Liver (tissue), 9 donors: ENCODE results near the gene LDLRAD1. TPM values are rescaled to one million over a fixed set of nuclear protein-coding genes. Genes with fewer than 3 reads are reported as not detected.
"Not testable (repeated sequence)": the region's sequence is repeated elsewhere in the genome, so short reads cannot be mapped to it uniquely, and the experiment has no call there.

Experiments
- DNase-seq: peaks from one replicate; pipeline ENCODE4 v3.0.0-alpha.2; 2017; ENCODE audit warnings: low spot score
- H3K27ac ChIP-seq, 2 donors: one replicate each; pipeline ENCODE4 v1.7.0; 2013; ENCODE audit warnings: inconsistent platforms in 2 of 2, low read length in 2 of 2, control low read depth in 1 of 2, low read depth in 1 of 2, mild to moderate bottlenecking in 1 of 2
- H3K27me3 ChIP-seq, 4 donors: one replicate each; pipeline versions ENCODE4 v1.6.1 to v1.7.0; 2013; ENCODE audit warnings: low read length in 3 of 4, inconsistent platforms in 1 of 4, mild to moderate bottlenecking in 1 of 4, moderate library complexity in 1 of 4; ENCODE audit not compliant: control insufficient read depth in 4 of 4, insufficient read depth in 4 of 4
- H3K36me3 ChIP-seq, 4 donors: one replicate each; pipeline versions ENCODE4 v1.6.1 to v1.7.0; 2013; ENCODE audit warnings: low read length in 3 of 4, mild to moderate bottlenecking in 3 of 4, low read depth in 1 of 4, moderate library complexity in 1 of 4; ENCODE audit not compliant: control insufficient read depth in 4 of 4, insufficient read depth in 3 of 4
- H3K4me1 ChIP-seq, 4 donors: one replicate each; pipeline versions ENCODE4 v1.6.1 to v1.7.0; 2013; ENCODE audit warnings: low read length in 3 of 4, mild to moderate bottlenecking in 3 of 4, moderate library complexity in 1 of 4; ENCODE audit not compliant: control insufficient read depth in 4 of 4, insufficient read depth in 4 of 4
- H3K4me3 ChIP-seq, 3 donors: one replicate each; pipeline versions ENCODE4 v1.6.1 to v1.7.0; 2013; ENCODE audit warnings: low read length in 3 of 3, control low read depth in 1 of 3, low read depth in 1 of 3, mild to moderate bottlenecking in 1 of 3
- H3K9ac ChIP-seq, 2 donors: one replicate each; pipeline ENCODE4 v1.7.0; 2013; ENCODE audit warnings: low read length in 2 of 2, mild to moderate bottlenecking in 2 of 2, moderate library complexity in 2 of 2, control low read depth in 1 of 2, low read depth in 1 of 2
- H3K9me3 ChIP-seq, 4 donors: one replicate each; pipeline versions ENCODE4 v1.6.1 to v1.7.0; 2013; ENCODE audit warnings: low read length in 3 of 4; ENCODE audit not compliant: control insufficient read depth in 4 of 4
- ATF3 ChIP-seq: IDR thresholded peaks from 2 replicates; pipeline ENCODE4 v1.6.1; 2016; ENCODE audit warnings: antibody characterized with exemption
- CTCF ChIP-seq: fragments of 150-350 bp; IDR thresholded peaks from 2 replicates; pipeline ENCODE4 v1.5.1; 2017; ENCODE audit warnings: improper control_type of control experiment, low read depth, low read length; ENCODE audit not compliant: missing input control
- EGR1 ChIP-seq, 2 donors: IDR thresholded peaks; 2 replicates each; pipeline ENCODE4 v1.6.1; 2016 to 2018; ENCODE audit warnings: antibody characterized with exemption in 2 of 2, low read depth in 2 of 2
- FOXA1 ChIP-seq: IDR thresholded peaks from 2 replicates; pipeline ENCODE4 v1.6.1; 2016; ENCODE audit warnings: antibody characterized with exemption
- GABPA ChIP-seq, 2 donors: IDR thresholded peaks in 1 of 2; conservative IDR thresholded peaks in 1 of 2; 2 replicates each; pipeline ENCODE4 v1.6.1; 2016; ENCODE audit warnings: antibody characterized with exemption in 2 of 2, mild to moderate bottlenecking in 1 of 2, moderate library complexity in 1 of 2
- JUND ChIP-seq, 2 donors: IDR thresholded peaks; 2 replicates each; pipeline ENCODE4 v1.6.1; 2016; ENCODE audit warnings: antibody characterized with exemption in 2 of 2
- MAX ChIP-seq: IDR thresholded peaks from 2 replicates; pipeline ENCODE4 v1.6.1; 2016; ENCODE audit warnings: antibody characterized with exemption
- NR2F2 ChIP-seq: IDR thresholded peaks from 2 replicates; pipeline ENCODE4 v1.6.1; 2016; ENCODE audit warnings: antibody characterized with exemption
- REST ChIP-seq: IDR thresholded peaks from 2 replicates; pipeline ENCODE4 v1.6.1; 2016; ENCODE audit warnings: antibody characterized with exemption, mild to moderate bottlenecking
- RXRA ChIP-seq, 2 donors: IDR thresholded peaks; 2 replicates each; pipeline ENCODE4 v1.6.1; 2017 to 2018; ENCODE audit warnings: antibody characterized with exemption in 2 of 2, mild to moderate bottlenecking in 1 of 2
- WGBS: extraction: QIAGEN DNeasy Blood & Tissue Kit; methylation state at CpG from one replicate; pipeline ENCODE4 v1.1.7; 2013; 5-methylcytosine and 5-hydroxymethylcytosine counted together
- polyA plus RNA-seq, 2 donors: library from polyadenylated mRNA; stranded (reverse) in 1 of 2; unstranded in 1 of 2; fragments of 200-250 nt in 1 of 2; fragments of >200 nt in 1 of 2; fragmentation: Nextera tagmentation in 1 of 2; extraction: Ambion mirVana in 1 of 2; gene quantifications; one replicate each; pipeline versions ENCODE4 v1.2.1 to v1.2.3, GENCODE V29; 2013 to 2015
- total RNA-seq, 2 donors: library from RNA; depleted of rRNA; stranded (reverse); fragments of >200 nt; gene quantifications; one replicate each; pipeline ENCODE4 v1.2.3, GENCODE V29; 2014
- donor health status: healthy.
- donor health status: healthy.
- donor health status: healthy.
- donor health status: healthy.
- donor health status: healthy.

The LDLRAD1 gene
- total and polyA plus RNA-seq, 4 donors = not detected

- 85% methylated on average over 4 of the region's 4 CpGs for WGBS
- Histone ChIP-seq H3K4me1 (no peaks in the 10 kb centered on the region), H3K9ac (no peak overlapping the region), H3K9me3 (no peaks in the 10 kb centered on the region), H3K27ac (no peak overlapping the region), H3K27me3 (no peaks in the 10 kb centered on the region), H3K4me3 (no peak overlapping the region), H3K36me3 (no peaks in the 10 kb centered on the region)
- TF ChIP-seq GABPA (IDR thresholded peaks at IDR 0.05 in 1 of 2, conservative IDR thresholded peaks at IDR 0.05 in 1 of 2) (no peak), CTCF (no peak), FOXA1 (no peak), JUND (IDR thresholded peaks at IDR 0.05) (no peak), REST (no peak), MAX (no peak), EGR1 (IDR thresholded peaks at IDR 0.05; ENCODE audit: low read depth in 2 of 2) (no peak), ATF3 (no peak), RXRA (IDR thresholded peaks at IDR 0.05) (no peak), NR2F2 (no peak)
- DNase-seq = no peak
Measured at GRCh38 chr1:54006508-54006907, 11.5 kb downstream of the LDLRAD1 start.

GRCh38 chr1:54004481-54005049, 13.4 kb downstream of the LDLRAD1 start:
- TF ChIP-seq CTCF = no peak
- no peaks in the 10 kb centered on the region for H3K4me1 ChIP-seq
- WGBS = 97% methylated on average over 27 of the region's 27 CpGs
- H3K9ac ChIP-seq = no peak overlapping the region
- H3K27ac ChIP-seq = no peak overlapping the region
- no peaks in the 10 kb centered on the region for H3K27me3 ChIP-seq
- no peaks in the 10 kb centered on the region for H3K36me3 ChIP-seq
- no peaks in the 10 kb centered on the region for H3K9me3 ChIP-seq
- H3K4me3 ChIP-seq = no peak overlapping the region
- DNase-seq = no peak

- H3K9ac ChIP-seq, H3K4me3 ChIP-seq, H3K27ac ChIP-seq, H3K27me3 ChIP-seq, H3K4me1 ChIP-seq, H3K9me3 ChIP-seq, H3K36me3 ChIP-seq, DNase-seq: not testable (repeated sequence)
- 94% methylated on average over 19 of the region's 19 CpGs for WGBS
Measured at GRCh38 chr1:54003750-54004480, 14.1 kb downstream of the LDLRAD1 start.
